Gastrocnemius medialis (tissue), 4 donors: Measurements from ENCODE around the gene PTGFRN.

ENCODE experiments used
- CTCF ChIP-seq, 5 experiments: fragments of 450-650 bp in 3 of 5; fragments of 200-600 bp in 2 of 5; sonication (generic) in 2 of 5; IDR thresholded peaks in 4 of 5; conservative IDR thresholded peaks in 1 of 5; 1 replicate in 4 of 5; 2 replicates in 1 of 5; pipeline ENCODE4 v1.5.1; 2016 to 2019; ENCODE audit warnings: antibody characterized with exemption in 5 of 5, mild to moderate bottlenecking in 3 of 5, moderate library complexity in 3 of 5
- POLR2A ChIP-seq, 2 donors: fragments of 450-650 bp; IDR thresholded peaks; one replicate each; pipeline ENCODE4 v1.6.1; 2017; ENCODE audit warnings: antibody characterized with exemption in 2 of 2, mild to moderate bottlenecking in 2 of 2, moderate library complexity in 2 of 2

- no peak for TF ChIP-seq CTCF (IDR thresholded peaks at IDR 0.05 in 4 of 5, conservative IDR thresholded peaks at IDR 0.05 in 1 of 5)
- TF ChIP-seq POLR2A (IDR thresholded peaks at IDR 0.05) = no peak
These were observed 1.5 kb downstream of the PTGFRN start for GRCh38 chr1:116911188-116911553.
